OCI-M1 (cell line): ENCODE data around the gene SLC12A8.
A peak's percentile ranks its signal among the peaks of the same experiment; 100 is the strongest.
"Not testable (repeated sequence)": the region's sequence is repeated elsewhere in the genome, so short reads cannot be mapped to it uniquely, and the experiment has no call there.

Experiments used
- DNase-seq: peaks from one replicate; lab custom pipeline; 2025; lab: John Stamatoyannopoulos, UW

The SLC12A8 gene

DNA sequence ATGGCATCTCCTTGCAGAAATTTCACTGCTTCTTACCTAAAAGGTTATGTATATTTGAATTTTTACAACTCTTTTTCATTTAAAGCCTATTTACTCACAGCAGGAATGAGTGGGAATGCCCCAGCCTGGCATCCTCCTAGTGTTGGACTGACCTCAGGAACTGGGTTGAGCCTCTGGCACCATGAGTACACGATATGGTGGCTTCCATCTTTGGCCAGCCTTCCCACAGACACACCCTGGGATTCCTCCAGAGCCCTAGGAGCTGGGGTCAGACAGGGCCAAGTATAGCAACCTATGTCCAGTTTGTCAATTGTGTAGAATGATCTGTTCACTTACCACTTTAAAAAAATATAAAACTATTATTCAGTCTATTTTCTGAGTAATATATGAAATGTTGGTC is 99.6 kb downstream of the SLC12A8 start:
- DNase-seq = no peak

DNA sequence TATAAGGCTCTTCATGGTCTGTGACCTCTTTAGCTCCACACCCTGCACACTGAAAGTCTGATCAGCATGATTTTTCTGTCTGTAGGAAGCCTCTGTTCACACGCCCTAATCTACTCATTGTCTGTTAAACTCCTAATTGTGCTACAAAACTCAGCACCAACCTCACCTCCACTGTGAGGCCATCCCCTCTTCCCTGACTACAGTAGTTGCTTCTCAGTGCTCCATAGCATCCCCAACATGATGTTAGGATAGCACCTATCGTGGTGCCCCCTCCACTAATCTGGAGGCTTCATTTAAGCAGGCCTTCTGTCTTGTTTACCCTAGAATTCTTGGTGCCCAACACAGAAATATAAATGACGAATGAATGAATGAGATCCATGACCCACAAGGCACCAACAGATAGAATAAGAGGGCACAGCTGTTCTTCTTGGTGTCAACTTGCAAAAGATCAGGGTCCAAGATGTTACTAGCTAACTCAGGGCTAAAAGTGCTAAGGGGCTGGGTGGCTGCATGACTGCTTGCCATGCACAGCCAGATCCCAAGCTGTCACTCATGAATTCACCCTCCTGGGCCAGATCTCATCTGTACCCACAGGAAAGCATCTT is 101.6 kb downstream of the SLC12A8 start:
- no peak for DNase-seq

DNA sequence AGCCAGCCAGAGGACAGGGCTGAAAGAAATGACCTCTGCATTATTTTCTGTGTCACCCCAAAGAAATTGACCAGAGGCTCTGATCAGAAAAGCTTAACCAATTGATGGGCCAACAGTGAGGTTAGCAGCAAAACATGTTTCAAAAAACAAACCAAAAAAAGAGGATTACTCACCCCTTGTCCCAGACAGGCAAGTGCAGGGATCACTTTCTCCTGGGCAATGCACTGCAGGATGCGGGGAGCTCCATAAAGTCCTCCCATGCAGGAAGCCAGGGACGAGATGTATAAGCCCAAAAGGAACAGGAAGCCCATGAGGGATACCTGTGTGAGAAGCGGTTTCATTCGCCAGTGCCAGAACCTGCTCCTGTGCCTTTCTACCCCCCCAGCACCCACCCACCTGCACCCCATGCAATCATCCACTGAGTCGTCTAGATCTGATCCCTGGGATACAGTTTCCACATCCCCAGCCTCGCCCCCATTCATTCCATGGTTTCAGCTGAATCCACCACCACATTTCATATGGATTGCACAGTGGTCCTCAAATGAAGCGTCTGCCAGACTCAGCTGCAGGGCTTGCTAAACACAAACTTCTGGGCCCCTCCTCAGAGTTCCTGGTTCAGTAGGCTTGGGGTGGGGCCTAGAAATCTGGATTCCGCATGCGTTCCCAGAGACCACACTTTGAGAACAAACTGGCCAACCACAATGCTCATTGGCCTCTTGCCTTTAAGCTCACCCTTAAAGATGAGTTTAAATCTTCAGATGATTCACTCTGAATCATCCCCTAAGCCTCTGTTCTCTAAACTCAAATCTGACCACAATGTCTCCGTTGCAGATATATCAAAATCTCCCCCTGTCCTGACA is 102.3 kb downstream of the SLC12A8 start:
- peak; percentile 41 for DNase-seq

DNA sequence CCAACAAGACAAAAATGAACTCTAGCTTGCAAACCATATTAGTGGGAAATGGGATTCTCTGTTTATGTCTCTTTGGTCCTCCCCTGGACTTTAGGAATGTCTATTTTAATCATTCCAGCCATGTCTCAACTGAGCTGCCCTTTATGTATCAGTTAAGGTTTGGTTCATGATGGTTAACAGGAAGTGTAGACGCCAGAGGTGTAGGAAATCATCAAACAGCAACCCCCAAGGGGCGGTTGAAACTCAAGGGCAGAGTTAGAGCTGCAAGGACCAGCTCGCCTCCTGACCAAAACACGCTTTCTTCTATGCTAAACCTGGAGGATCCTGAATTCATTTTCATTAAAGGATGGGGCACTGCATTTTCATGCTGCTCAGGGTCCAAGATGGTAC is 103.0 kb downstream of the SLC12A8 start:
- no peak for DNase-seq

DNA sequence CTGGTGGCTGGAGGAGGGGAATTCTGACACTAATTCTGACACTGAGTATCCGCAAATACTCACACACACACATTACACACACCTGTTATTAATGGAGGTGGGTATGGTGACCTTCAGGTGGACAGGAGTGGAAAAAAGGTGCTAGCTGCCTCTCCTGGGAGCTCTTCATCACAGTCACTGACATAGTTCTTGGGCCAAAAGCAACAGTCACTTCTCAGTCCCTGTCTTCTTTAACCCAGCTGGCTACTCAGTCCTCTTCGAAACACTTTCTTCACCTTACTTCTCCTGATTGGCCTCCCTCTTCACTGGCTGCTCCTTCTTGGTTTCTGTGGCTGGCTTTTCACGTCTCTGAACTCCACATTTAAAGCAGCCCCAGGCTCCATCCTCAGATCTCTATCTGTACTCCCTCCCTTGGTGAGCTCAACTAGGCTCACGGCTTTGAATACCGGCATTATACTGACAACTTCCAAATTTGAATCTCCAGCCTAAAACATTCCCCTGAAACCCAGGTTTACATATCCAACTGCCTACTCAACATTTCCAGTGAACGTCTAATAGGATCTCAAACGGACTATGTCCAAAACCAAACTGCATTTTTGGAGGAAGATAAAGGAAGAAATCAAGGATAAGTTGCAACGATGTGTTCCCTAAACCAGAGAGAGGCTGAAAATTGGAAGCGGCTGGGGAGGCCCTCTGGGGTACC is 103.6 kb downstream of the SLC12A8 start:
- DNase-seq = no peak

DNA sequence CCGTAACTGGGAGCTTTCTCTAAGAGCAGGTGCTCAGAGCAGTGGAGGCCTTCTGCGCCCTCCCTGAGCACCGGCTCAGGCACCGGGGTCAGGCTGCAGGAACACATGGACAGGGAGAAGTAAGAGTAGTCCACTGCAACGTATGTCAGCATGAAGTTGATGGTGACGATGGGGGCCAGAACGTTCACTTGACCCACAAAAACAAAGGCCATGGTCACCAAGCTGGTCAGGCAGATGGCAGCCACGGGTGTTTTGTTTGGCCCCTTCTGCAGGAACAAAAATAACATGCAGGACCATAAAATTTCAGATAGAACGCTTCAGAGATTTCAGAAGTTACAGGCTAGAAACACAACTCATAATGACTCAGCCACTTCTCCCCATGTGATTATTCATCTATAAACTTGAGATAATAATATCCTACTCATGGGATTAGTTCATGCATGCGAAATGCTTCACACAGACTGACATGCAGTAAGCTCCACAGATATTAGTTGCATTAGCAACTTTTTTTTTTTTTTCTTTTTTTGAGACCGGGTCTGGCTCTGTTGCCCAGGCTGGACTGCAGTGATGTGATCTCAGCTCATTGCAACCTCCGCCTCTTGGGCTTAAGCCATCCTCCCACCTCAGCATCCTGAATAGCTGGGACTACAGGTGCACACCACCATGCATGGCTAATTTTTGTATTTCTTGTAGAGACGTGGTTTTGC is 104.5 kb downstream of the SLC12A8 start:
- peak; percentile 12 for DNase-seq

DNA sequence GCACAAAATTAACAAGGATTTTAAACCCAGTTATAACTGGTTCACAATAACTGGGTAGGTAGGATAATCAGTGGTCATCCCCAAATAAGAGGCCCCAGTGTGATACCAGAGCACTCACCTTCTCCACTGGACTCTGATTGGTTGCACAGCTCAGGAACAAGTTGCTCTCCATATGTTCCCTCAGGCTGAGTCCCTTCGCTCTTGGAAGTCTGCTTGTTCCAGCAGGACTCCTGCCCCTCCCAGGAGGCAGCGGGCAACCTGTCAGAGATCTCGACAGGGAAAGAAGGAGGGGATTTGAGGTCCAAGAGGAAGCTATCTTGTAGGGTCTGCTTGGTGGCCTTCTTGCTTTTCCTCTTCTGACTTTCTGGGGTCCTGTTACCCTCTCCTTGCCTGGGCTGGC is 105.2 kb downstream of the SLC12A8 start:
- DNase-seq = no peak

DNA sequence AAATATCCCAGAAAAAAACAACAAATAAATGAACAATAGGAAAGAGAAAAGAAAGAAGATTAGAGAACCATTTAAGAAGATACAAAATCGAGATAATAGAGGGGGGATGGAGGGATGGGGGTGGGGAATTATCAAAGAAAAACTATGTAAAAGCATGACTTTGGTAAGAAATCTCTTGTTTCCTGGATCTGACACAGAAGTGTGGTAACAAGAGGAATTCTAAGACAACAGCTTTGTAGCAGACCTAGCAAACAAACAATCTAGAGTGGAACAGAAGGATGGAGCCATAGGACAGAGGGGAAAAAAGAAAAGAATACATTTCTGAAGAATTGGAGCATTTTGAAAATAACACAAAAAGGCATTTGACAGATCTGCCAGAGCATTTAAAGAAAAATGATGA is 107.4 kb downstream of the SLC12A8 start:
- no peak for DNase-seq

DNA sequence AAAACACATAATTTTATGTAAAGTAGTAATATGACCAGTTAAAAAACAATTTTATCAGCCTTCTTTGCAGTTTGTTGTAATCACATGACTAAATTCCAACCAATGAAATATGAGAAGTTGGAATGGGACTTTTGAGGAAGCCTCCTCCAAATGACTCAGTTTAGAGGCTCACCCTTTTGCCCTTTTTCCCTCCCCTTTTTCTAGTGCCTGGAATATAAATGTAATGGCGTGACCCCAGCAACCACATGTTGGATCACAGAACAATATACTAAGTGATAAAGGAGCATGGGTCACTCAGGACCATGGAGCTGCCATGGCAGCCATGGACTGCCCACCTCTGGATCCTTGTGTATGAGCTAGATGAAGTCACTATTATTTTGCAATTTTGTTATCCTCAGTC is 107.9 kb downstream of the SLC12A8 start:
- DNase-seq = no peak

DNA sequence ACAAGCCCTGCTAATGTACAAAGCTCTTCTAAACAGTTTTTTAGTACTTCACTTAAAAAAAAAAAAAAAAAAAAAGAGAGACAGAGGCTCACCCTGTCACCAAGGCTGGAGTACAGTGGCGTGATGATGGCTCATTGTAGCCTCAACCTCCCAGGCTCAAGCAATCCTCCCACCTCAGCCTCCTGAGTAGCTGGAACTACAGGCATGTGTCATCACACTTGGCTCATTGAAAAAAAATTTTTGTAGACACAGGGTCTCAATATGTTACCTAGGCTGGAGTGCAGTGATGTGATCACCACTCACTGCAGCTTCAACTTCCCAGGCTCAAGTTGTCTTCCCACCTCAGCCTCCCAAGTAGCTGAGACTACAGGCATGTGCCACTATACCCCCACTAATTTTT is 109.1 kb downstream of the SLC12A8 start:
- DNase-seq = no peak

DNA sequence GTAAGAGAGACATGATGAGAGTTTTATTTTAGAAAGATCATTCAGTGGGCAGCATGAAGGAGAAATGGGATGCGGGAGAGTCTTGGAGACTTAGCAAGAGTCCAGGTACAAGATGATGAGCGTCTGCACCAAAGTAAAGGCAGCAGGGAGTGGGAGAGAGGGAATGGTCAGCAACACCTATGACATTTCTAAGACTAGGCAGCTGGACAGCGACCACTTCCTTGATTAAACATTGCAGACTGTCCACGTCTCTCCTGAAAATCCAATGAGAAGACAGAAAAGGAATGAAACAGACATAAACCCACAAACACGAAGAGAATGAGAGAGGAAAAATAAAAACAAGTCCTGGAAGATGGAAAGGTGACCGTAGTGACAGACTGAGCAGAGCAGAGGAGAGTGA is 110.1 kb downstream of the SLC12A8 start:
- no peak for DNase-seq

DNA sequence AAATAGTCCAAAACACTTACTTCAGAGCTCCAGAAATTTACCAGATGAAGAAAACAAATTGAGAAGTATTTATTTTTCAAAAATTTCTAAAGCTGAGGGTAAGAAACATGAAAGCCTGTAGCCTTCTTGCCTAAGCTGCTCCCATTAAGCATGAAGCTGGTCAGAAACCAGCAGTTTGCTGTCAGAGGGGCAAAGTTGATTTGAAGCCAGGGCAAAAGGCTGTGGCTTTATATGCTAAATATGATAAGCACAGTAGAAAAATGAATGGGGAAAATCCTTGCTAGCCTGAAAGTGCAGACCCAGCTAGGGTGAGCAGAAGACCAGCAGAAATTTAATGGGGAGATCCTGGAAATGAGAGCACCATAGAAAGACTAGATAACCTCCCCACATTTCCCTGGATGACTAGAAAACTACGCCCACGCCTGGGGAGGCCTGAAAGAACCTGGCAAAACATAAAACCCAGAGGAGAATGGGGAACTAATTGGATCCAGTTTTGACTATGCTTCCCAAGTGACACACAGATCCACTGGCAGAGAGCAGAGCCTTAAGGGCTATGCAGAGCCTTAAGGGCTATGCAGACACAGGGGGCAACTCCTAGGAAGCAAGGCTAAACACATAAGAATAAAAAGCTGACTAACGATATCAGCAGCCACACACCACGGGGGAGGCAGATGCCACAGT is 113.8 kb downstream of the SLC12A8 start:
- peak; percentile 26 for DNase-seq

DNA sequence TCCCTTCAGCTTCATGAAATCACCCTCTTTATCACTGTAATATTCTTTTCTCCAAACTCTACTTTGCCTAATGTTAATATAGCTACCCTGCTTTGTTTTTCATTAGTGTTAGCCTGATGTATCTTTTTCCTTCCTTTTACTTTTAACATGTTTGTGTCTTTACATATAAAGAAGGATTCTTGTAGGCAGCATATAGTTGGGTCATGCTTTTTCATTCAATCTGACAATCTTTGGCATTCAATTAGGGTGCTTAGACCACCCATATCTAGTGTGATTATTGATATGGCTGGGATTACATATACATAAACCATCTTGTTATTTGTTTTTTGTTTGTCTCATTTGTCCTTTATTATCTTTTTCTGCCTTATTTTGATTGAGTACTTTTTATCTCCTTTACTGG is 121.9 kb downstream of the SLC12A8 start:
- no peak for DNase-seq

DNA sequence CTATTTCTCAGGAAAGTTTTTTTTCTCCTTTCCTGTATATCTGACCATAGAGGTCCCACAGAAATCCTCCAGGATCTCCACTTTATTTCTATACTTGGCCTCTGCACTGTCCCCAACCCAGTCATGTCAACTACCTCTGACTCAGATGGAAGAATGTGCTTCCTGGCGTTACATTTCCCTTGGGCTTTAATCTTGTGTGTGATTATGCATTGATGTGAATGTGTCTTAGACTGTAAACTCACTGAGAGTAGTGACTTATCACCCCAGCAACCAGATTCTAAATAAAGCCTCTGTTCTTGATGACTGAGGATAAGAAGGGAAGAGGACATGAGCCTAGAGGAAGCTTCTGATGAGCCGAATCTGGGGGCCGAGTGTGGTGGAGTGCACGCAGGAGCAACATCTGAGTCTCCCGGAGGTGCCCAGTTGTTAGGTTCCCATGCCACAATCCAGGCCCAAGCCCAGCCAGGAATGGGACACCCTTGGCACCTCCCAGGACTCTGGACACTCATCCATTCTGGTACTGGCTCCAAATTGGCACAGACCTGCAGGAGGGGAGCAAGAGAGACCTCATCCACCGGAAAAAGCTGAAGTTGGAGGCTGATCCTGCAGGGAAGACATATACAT is 124.7 kb downstream of the SLC12A8 start:
- DNase-seq = no peak

DNA sequence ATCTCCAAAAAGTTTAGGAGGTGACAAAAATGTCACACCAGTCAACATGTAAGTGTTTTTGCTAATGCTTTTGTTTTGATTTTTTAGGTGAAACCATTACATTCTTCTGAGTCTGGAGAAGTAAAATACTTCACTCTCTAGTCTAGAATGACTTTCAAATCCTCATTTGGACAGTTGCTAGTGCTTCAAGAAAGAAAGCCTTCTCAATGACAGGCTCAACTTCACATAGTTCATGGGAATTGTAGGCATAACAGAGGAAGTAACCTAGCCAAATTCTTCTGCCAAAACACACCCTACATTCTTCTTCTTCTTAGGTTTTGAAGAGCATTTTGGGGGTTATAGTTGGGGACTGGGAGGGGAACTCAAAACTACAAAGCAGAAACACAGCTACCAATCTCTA is 127.4 kb downstream of the SLC12A8 start:
- DNase-seq = no peak

DNA sequence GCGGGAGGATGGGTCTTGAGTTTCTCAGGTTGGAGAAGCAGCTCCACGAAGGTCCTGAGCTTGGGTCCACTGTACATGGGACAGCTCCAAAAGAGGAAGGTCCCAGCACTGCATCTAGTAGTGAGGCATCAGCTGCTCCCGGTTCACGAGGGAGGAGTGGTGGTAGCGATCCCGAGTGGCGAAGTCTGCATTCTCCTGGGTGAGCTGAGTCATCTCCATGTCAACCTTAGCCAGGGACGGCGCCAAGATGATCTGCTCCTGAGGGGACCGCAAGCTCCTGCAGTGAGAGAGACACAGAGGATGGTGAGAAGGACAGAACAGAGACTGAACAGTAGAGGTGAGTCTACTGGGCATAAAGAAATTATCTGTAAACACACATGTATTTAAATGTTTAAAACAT is 128.8 kb downstream of the SLC12A8 start:
- DNase-seq = no peak

DNA sequence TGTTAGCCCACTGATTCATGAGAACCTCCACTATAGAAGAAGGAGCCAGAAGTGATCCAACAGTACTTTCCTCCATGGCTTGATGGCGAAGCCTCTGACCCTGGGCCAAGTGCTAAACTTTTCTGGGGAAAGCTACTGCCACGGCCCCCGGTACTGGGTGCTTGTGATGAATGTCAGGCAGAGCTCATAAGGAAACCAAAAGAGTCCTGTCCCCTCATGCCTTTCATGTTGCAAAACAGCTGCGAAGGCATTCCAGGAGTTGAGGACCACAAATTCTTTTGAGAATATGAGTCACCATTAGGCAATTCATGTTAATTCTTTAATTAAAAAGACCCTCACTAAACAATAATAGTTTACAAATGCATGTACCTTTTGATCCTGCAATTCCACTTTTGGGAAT is 130.2 kb downstream of the SLC12A8 start:
- not testable (repeated sequence) for DNase-seq

DNA sequence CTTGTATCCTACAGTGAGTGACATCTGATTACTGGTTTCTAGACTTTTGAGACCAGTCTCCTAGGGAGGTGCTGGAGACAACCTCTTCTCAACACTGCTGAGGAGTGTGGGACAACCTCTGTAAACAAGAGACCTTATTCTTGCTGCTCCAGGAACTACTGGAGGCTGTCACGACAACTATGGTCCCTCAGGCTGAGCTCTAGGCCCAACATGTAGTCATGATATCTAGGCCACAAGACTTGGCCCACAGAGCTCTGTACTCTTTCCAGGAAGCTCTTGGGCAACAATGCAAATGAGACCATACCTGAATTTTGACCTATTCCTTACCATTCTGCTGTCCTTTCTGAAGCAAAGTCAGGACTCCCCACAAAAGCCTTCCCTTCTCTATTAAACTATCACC is 132.5 kb downstream of the SLC12A8 start:
- DNase-seq = no peak

DNA sequence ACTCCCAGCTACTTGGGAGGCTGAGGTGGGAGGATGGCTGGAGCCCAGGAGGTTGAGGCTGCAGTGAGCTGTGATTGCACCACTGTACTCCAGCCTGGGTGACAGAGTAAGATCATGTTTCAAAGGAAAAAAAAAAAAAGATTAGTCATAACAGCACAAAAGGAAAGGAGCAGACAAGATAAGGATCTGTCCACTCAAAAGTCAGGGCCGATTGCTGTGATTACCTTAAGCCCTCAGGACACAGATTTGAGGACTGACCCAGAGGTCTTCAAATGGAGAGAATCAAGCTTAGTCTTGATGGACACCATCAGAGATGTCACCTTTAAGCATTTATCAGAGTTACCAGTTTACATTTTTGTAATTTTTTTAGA is 132.9 kb downstream of the SLC12A8 start:
- DNase-seq = no peak

DNA sequence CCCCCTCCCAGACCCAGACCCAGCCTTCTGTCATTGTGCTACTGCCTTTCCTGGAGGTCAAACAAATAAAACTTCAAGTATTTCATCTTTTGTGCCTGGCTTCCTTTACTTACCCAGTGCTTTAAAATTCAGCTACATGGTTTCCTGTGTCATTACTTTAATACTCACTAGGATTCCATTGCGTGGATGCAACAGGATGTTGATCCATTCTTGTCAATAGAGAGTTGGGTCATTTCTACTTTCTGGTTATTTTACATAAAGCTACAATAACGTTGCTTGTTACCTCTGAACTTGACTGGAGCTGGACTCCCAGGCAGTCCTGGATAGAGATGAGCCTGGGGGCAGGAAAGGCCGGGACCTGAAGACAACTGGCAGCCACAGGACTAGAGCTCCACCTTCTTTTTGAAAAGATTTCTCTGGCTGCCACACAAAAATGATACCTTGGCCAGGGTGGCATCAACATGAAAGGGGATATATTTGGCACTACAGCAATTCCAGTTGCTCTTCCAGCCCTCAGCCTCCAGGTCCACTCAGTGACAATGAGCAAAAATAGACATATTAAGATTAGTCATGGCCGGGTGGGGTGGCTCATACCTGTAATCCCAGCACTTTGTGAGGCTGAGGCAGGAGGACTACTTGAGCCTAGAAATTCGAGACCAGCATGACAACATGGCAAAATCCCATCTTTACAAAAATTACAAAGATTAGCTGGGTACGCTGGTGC is 133.4 kb downstream of the SLC12A8 start:
- DNase-seq = no peak

DNA sequence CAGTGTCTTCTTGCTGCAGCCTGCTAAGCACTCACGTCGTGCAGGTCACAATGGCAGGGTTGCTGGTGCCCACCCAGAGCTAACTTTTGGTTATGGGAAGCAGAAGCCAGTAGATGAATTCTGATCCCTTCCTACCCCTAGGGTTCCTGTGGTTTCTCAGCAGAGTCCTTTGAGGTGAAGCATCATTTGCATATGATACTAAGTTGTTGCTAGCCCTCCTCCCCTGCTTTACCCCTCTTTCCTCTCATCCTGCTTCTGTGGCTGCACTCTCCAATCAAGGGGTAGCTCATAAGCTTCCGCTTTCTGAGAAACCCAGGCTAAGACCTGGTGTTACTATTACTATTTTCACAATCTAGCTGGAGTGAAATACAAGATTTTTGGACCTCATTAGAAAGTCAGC is 134.7 kb downstream of the SLC12A8 start:
- no peak for DNase-seq
